ENCODE results near the gene NLGN2.

NLGN2 gene

GRCh38 chr17:7414837-7415236 is 7.2 kb downstream of the NLGN2 start:
- DNase-seq (ENCODE audit: low read depth) = no peak

GRCh38 chr17:7415784-7416183 is 8.1 kb downstream of the NLGN2 start:
- no peak for DNase-seq (ENCODE audit: low read depth)

- no peak for DNase-seq (ENCODE audit: low read depth)
Measured at GRCh38 chr17:7416323-7416722, 8.7 kb downstream of the NLGN2 start.

GRCh38 chr17:7417056-7417655 is 9.5 kb downstream of the NLGN2 start:
- DNase-seq (ENCODE audit: low read depth) = no peak

- no peak for DNase-seq (ENCODE audit: low read depth)
Measured at GRCh38 chr17:7418472-7419152, 11.0 kb downstream of the NLGN2 start.

- no peak for DNase-seq (ENCODE audit: low read depth)
Measured at GRCh38 chr17:7419819-7420610, 12.4 kb downstream of the NLGN2 start, which contains the start of gene SPEM1. Gene SPEM1 (plus strand): TSS chr17:7420324. CDS start chr17:7420385, 61 bp downstream.

- no peak for DNase-seq (ENCODE audit: low read depth)
Measured at GRCh38 chr17:7421186-7421585, 13.5 kb downstream of the NLGN2 start.

GRCh38 chr17:7423679-7424078 is 16.0 kb downstream of the NLGN2 start:
- no peak for DNase-seq (ENCODE audit: low read depth)

- DNase-seq (ENCODE audit: low read depth) = no peak
Measured at GRCh38 chr17:7425316-7425715, 17.7 kb downstream of the NLGN2 start, which contains the start of gene SPEM2. Gene SPEM2 (plus strand): TSS chr17:7425616. CDS start chr17:7425689, 73 bp downstream.

GRCh38 chr17:7425756-7426155 is 18.1 kb downstream of the NLGN2 start:
- no peak for DNase-seq (ENCODE audit: low read depth)

- DNase-seq (ENCODE audit: low read depth) = no peak
Measured at GRCh38 chr17:7426203-7426863, 18.7 kb downstream of the NLGN2 start.

GRCh38 chr17:7426896-7427489 is 19.3 kb downstream of the NLGN2 start:
- DNase-seq (ENCODE audit: low read depth) = no peak

- no peak for DNase-seq (ENCODE audit: low read depth)
Measured at GRCh38 chr17:7427549-7427948, 19.9 kb downstream of the NLGN2 start.

GRCh38 chr17:7428557-7428956 is 20.9 kb downstream of the NLGN2 start, which contains the start of gene SPEM3:
Gene SPEM3 (plus strand): TSS chr17:7428857. CDS start chr17:7428903, 46 bp downstream.
- DNase-seq (ENCODE audit: low read depth) = no peak

- no peak for DNase-seq (ENCODE audit: low read depth)
Measured at GRCh38 chr17:7429722-7430121, 22.1 kb downstream of the NLGN2 start.

GRCh38 chr17:7431231-7431630 is 23.6 kb downstream of the NLGN2 start:
- DNase-seq (ENCODE audit: low read depth) = no peak

GRCh38 chr17:7432296-7432695 is 24.7 kb downstream of the NLGN2 start:
- no peak for DNase-seq (ENCODE audit: low read depth)

GRCh38 chr17:7435676-7436555 is 28.3 kb downstream of the NLGN2 start:
- no peak for DNase-seq (ENCODE audit: low read depth)

- DNase-seq (ENCODE audit: low read depth) = no peak
Measured at GRCh38 chr17:7436556-7437368, 29.1 kb downstream of the NLGN2 start.

GRCh38 chr17:7437369-7437863 is 29.8 kb downstream of the NLGN2 start:
- no peak for DNase-seq (ENCODE audit: low read depth)

All from HS-27A (cell line).